PC-9 (cell line): Measurements from ENCODE around the gene HSPA4L.

Experiments
- CTCF ChIP-seq: fragments of 200-600 bp; sonication (generic); conservative IDR thresholded peaks from 2 replicates; pipeline ENCODE4 v1.6.1; 2017; ENCODE audit warnings: mixed run types, antibody characterized with exemption, mild to moderate bottlenecking, moderate library complexity
- EZH2 ChIP-seq: fragments of 200-600 bp; sonication (generic); IDR thresholded peaks from 2 replicates; pipeline ENCODE4 v1.8.0; 2017; ENCODE audit warnings: antibody characterized with exemption, low read depth

GRCh38 chr4:127734976-127735375 lies 47.1 kb upstream of the HSPA4L start:
- TF ChIP-seq CTCF (no peak), EZH2 (no peak)
